C4-2B (cell line): ENCODE measurements around the gene LNX2.

Source experiments
- ZFX ChIP-seq: fragments of 450-650 bp; IDR thresholded peaks from 2 replicates; pipeline ENCODE4 v1.6.1; 2017
- TF ChIP-seq, protein P1 (sequence below): fragments of 450-650 bp; conservative IDR thresholded peaks from 2 replicates; pipeline ENCODE4 v1.5.1; 2017; ENCODE audit warnings: mild to moderate bottlenecking

DNA sequence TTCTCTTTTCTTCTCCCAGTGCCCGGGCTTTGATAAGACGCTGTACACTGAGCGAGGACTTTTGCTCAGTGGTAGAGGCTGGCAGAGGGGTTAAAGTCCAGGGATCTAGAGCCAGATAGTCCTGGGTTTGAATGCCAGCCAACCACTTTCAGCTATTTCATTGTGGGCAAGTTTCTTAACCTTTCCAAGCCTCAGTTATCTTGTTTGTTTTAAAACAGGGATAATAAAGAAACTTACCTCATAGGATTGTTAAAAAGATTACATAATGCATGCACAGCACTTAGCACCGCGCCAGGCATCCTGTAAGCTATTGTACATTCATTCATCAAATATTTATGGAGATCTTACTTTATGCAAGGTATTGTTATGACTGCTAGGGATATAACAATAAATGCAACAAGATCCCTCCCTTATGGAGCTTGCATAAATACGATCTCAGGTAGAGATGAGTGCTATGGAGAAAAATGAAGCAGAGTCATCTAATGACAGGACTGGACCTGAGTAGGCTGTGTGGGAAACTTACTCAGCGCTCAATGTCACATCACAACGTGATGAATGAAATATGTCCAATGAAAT is 70.8 kb downstream of the LNX2 start:
- TF ChIP-seq, protein P1, sequence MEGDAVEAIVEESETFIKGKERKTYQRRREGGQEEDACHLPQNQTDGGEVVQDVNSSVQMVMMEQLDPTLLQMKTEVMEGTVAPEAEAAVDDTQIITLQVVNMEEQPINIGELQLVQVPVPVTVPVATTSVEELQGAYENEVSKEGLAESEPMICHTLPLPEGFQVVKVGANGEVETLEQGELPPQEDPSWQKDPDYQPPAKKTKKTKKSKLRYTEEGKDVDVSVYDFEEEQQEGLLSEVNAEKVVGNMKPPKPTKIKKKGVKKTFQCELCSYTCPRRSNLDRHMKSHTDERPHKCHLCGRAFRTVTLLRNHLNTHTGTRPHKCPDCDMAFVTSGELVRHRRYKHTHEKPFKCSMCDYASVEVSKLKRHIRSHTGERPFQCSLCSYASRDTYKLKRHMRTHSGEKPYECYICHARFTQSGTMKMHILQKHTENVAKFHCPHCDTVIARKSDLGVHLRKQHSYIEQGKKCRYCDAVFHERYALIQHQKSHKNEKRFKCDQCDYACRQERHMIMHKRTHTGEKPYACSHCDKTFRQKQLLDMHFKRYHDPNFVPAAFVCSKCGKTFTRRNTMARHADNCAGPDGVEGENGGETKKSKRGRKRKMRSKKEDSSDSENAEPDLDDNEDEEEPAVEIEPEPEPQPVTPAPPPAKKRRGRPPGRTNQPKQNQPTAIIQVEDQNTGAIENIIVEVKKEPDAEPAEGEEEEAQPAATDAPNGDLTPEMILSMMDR: no peak
- no peak for TF ChIP-seq ZFX
